ENCODE results near the gene FBXO11. TPM values are rescaled to one million over a fixed set of nuclear protein-coding genes. Genes with fewer than 3 reads are reported as not detected.

The FBXO11 gene
- total RNA-seq, 1 donor from 2014 or later, result 34.7 TPM

DNA sequence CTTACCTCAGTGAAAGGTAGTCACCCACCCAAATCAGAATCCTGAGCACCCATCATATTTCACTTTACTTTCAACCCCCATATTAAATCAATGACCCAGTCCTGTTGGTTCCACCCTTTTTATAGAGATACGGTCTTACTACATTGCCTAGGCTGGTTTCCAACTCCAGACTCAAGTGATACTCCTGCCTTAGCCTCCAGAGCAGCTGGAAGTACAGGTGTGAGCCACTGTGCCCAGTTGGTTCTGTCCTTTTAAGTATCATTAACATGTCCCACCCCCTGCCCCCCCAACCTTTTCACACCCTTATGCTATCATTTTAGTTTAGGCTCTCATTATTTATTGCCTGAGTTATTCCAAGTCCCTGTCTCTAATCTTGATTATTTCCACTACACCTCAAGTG is 94.6 kb downstream of the FBXO11 start:
- Histone ChIP-seq H3K4me3 (no peak overlapping the region), H3K27me3 (ENCODE audit: low read depth) (no peaks in the 10 kb centered on the region), H3K36me3 (peaks cover 97% of the 10 kb centered on the region), H3K9me3 (replicated peaks) (no peaks in the 10 kb centered on the region), H3K4me1 (peaks cover 17% of the 10 kb centered on the region), H3K27ac (replicated peaks) (no peak overlapping the region)
- no peak for DNase-seq
- TF ChIP-seq, protein P1, sequence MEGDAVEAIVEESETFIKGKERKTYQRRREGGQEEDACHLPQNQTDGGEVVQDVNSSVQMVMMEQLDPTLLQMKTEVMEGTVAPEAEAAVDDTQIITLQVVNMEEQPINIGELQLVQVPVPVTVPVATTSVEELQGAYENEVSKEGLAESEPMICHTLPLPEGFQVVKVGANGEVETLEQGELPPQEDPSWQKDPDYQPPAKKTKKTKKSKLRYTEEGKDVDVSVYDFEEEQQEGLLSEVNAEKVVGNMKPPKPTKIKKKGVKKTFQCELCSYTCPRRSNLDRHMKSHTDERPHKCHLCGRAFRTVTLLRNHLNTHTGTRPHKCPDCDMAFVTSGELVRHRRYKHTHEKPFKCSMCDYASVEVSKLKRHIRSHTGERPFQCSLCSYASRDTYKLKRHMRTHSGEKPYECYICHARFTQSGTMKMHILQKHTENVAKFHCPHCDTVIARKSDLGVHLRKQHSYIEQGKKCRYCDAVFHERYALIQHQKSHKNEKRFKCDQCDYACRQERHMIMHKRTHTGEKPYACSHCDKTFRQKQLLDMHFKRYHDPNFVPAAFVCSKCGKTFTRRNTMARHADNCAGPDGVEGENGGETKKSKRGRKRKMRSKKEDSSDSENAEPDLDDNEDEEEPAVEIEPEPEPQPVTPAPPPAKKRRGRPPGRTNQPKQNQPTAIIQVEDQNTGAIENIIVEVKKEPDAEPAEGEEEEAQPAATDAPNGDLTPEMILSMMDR (IDR thresholded peaks at IDR 0.05; ENCODE audit: borderline replicate concordance), result no peak
- intact Hi-C loops (cut with micrococcal nuclease), result no loop called here

GRCh38 chr2:47810850-47811249 is 95.4 kb downstream of the FBXO11 start:
- H3K36me3 ChIP-seq, result peaks cover 97% of the 10 kb centered on the region
- H3K27me3 ChIP-seq (ENCODE audit: low read depth), result no peaks in the 10 kb centered on the region
- TF ChIP-seq, protein P1 (IDR thresholded peaks at IDR 0.05; ENCODE audit: borderline replicate concordance), result no peak
- DNase-seq, result no peak
- no peak overlapping the region for H3K4me3 ChIP-seq
- intact Hi-C loops (cut with micrococcal nuclease), result no loop called here
- peaks cover 23% of the 10 kb centered on the region for H3K4me1 ChIP-seq
- H3K9me3 ChIP-seq (replicated peaks), result no peaks in the 10 kb centered on the region
- H3K27ac ChIP-seq (replicated peaks), result no peak overlapping the region

- intact Hi-C loops (cut with micrococcal nuclease), result no loop called here
- no peak overlapping the region for H3K27ac ChIP-seq (replicated peaks)
- H3K4me1 ChIP-seq, result peaks cover 26% of the 10 kb centered on the region
- TF ChIP-seq, protein P1 (IDR thresholded peaks at IDR 0.05; ENCODE audit: borderline replicate concordance), result no peak
- H3K4me3 ChIP-seq, result no peak overlapping the region
- H3K9me3 ChIP-seq (replicated peaks), result no peaks in the 10 kb centered on the region
- no peak for DNase-seq
- H3K27me3 ChIP-seq (ENCODE audit: low read depth), result no peaks in the 10 kb centered on the region
- H3K36me3 ChIP-seq, result peaks cover 96% of the 10 kb centered on the region
Observed at GRCh38 chr2:47809903-47810302, 96.4 kb downstream of the FBXO11 start.

GRCh38 chr2:47808614-47809013 is 97.7 kb downstream of the FBXO11 start:
- Histone ChIP-seq H3K9me3 (replicated peaks) (peaks cover 3% of the 10 kb centered on the region), H3K4me1 (peaks cover 26% of the 10 kb centered on the region), H3K27ac (replicated peaks) (no peak overlapping the region), H3K36me3 (peaks cover 96% of the 10 kb centered on the region), H3K27me3 (ENCODE audit: low read depth) (no peaks in the 10 kb centered on the region), H3K4me3 (no peak overlapping the region)
- intact Hi-C loops (cut with micrococcal nuclease), result no loop called here
- DNase-seq, result no peak
- TF ChIP-seq, protein P1 (IDR thresholded peaks at IDR 0.05; ENCODE audit: borderline replicate concordance), result no peak

GRCh38 chr2:47805850-47806249 is 100.4 kb downstream of the FBXO11 start:
- H3K4me1 ChIP-seq, result peaks cover 22% of the 10 kb centered on the region
- no peak for DNase-seq
- no peaks in the 10 kb centered on the region for H3K27me3 ChIP-seq (ENCODE audit: low read depth)
- intact Hi-C loops (cut with micrococcal nuclease), result no loop called here
- no peak overlapping the region for H3K27ac ChIP-seq (replicated peaks)
- peaks cover 96% of the 10 kb centered on the region for H3K36me3 ChIP-seq
- TF ChIP-seq, protein P1 (IDR thresholded peaks at IDR 0.05; ENCODE audit: borderline replicate concordance), result no peak
- peaks cover 12% of the 10 kb centered on the region for H3K9me3 ChIP-seq (replicated peaks)
- H3K4me3 ChIP-seq, result no peak overlapping the region

GRCh38 chr2:47803770-47804169 is 102.5 kb downstream of the FBXO11 start:
- H3K27ac ChIP-seq (replicated peaks), result no peak overlapping the region
- intact Hi-C loops (cut with micrococcal nuclease), result no loop called here
- no peak for DNase-seq
- no peaks in the 10 kb centered on the region for H3K27me3 ChIP-seq (ENCODE audit: low read depth)
- peaks cover 12% of the 10 kb centered on the region for H3K9me3 ChIP-seq (replicated peaks)
- TF ChIP-seq, protein P1 (IDR thresholded peaks at IDR 0.05; ENCODE audit: borderline replicate concordance), result no peak
- peaks cover 98% of the 10 kb centered on the region for H3K36me3 ChIP-seq
- H3K4me3 ChIP-seq, result no peak overlapping the region
- peaks cover 9% of the 10 kb centered on the region for H3K4me1 ChIP-seq
